GM12892 (cell line): ENCODE data around the gene LDLRAD3.

Source experiments
- POLR2A ChIP-seq: IDR thresholded peaks from 2 replicates; pipeline ENCODE4 v1.6.1; 2011; ENCODE audit warnings: low read depth, low read length, control low read depth
- POLR2AphosphoS5 ChIP-seq: IDR thresholded peaks from 2 replicates; pipeline ENCODE4 v1.6.1; 2011; ENCODE audit warnings: low read depth, low read length, control low read depth
- TAF1 ChIP-seq: IDR thresholded peaks from 2 replicates; pipeline ENCODE4 v1.6.1; 2011; ENCODE audit warnings: low read depth, mild to moderate bottlenecking, control low read depth, low read length, borderline replicate concordance

- TF ChIP-seq POLR2A (no peak), TAF1 (no peak), POLR2AphosphoS5 (no peak)
Measured at GRCh38 chr11:35978183-35978582, 34.3 kb downstream of the LDLRAD3 start.
